ENCODE measurements around the gene TCL1B.

- TF ChIP-seq, protein P1, sequence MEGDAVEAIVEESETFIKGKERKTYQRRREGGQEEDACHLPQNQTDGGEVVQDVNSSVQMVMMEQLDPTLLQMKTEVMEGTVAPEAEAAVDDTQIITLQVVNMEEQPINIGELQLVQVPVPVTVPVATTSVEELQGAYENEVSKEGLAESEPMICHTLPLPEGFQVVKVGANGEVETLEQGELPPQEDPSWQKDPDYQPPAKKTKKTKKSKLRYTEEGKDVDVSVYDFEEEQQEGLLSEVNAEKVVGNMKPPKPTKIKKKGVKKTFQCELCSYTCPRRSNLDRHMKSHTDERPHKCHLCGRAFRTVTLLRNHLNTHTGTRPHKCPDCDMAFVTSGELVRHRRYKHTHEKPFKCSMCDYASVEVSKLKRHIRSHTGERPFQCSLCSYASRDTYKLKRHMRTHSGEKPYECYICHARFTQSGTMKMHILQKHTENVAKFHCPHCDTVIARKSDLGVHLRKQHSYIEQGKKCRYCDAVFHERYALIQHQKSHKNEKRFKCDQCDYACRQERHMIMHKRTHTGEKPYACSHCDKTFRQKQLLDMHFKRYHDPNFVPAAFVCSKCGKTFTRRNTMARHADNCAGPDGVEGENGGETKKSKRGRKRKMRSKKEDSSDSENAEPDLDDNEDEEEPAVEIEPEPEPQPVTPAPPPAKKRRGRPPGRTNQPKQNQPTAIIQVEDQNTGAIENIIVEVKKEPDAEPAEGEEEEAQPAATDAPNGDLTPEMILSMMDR (IDR thresholded peaks at IDR 0.05) = no peak
- TF ChIP-seq POLR2AphosphoS5 (IDR thresholded peaks at IDR 0.05; ENCODE audit: low read depth, low read length) (no peak), REST (IDR thresholded peaks at IDR 0.05; ENCODE audit: insufficient read depth in 1 of 2, low read depth in 2 of 2, low read length in 1 of 2) (no peak), TCF7L2 (IDR thresholded peaks at IDR 0.05; ENCODE audit: low read depth, low read length) (no peak), SIN3A (IDR thresholded peaks at IDR 0.05; ENCODE audit: borderline replicate concordance, insufficient read depth, low read depth, low read length) (no peak)
These were observed 26.2 kb upstream of the TCL1B start for GRCh38 chr14:95659990-95660385.

All from Panc1 (cell line).